Activated CD4-positive, alpha-beta T cell treated with anti-CD3 and anti-CD28 coated beads, Interleukin-2, amount 50 U/mL, for 4 hours (primary cell): Measurements from ENCODE around the gene ATP1A1.

Experiments
- DNase-seq, 2 experiments: peaks; one replicate each; pipeline ENCODE4 v3.0.0-alpha.2; 2020

ATP1A1 gene

DNA sequence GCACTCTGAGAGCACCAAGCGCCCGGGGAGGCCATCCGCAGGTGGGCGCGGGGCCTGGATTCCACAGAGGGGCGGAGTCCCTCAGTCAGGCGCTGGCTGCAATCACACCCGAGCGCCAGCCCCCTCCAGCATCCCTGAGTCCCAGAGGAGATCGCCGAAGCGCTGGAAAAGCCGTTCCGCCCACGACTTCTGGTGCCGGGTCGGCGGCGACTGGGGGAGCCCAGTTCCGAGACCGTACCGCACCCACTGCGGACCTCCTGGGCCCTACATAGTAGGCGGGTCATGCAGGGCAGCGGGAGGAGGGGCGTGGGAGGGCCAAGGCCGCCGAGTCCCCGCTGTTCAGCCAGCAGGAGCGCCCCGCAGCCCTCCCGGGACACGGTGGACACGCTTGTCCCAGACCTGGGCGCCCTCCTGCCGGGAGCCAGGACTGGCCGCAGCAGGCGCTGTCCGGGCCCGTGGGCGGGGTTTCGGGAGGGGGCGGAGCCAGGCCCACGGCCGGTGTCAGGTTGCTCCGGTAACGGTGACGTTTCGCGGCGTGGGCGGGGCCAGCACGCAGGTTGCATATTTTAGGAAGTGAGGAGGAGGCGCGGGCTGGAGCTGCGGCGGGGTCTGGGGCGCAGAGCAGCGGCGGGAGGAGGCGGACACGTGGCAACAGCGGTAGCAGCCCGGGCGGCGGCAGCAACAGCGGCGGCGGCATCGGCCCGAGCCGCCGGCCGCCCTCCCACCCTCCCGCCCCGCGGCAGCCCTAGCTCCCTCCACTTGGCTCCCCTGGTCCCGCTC, at the start of gene ATP1A1:
ATP1A1 (plus strand) TSS at position 594 of the 780 bp plus-strand sequence. CDS start 268 bp downstream, outside the sequence.
- DNase-seq, result peak; percentile 99

DNA sequence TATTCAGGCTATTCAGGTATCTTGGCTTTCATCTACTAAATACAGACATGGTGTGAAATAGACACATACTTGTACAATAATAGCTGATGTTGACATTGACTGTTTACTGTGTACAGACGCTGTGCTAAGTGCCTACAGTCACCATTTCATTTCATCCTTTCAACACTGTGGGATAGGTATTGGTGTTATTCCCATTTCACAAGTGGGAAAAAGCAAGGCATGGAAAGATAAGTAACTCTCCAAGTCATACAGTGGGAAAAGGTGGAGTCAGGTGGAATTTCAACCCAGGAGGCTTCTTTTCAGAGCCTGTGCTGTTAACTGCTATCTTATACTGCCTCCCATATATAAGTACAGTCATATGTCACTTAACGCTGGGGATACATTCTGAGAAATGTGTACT, 49.6 kb upstream of the ATP1A1 start:
- no peak for DNase-seq

DNA sequence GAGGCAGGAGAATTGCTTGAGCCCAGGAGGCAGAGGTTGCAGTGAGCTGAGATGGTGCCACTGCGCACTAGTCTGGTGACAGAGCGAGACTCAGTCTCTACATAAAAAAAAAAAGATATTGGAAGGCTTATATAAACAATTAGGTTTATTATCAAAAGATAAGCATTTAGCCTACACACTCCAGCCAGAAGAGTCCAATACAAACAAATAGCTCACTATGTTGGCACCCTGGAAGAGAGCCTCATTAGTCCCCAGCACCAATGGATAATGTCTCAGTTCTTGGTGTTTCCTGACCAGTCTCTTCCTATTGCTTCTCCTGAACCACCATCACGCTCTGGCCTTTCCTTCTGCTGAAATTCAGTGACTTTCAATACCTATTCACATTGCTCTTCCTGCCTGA, 48.6 kb upstream of the ATP1A1 start:
- no peak for DNase-seq

DNA sequence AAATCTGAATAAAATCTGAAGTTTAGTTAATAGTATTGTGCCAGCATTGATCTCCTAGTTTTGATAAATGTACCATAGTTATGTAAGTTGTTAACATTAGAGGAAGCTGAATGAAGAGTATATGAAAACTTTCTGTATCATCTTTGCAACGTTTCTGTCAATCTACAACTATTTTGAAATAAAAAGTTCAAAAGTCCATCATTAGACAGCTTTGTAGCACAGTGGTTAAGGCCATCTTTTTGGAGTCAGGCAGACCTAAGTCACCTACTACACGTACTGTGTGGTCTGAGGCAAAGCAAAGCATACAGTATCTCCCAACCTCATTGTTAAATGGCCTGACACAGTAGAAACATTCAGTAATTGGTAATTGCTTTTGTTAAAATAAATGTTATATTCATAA, 47.9 kb upstream of the ATP1A1 start:
- DNase-seq, result no peak

DNA sequence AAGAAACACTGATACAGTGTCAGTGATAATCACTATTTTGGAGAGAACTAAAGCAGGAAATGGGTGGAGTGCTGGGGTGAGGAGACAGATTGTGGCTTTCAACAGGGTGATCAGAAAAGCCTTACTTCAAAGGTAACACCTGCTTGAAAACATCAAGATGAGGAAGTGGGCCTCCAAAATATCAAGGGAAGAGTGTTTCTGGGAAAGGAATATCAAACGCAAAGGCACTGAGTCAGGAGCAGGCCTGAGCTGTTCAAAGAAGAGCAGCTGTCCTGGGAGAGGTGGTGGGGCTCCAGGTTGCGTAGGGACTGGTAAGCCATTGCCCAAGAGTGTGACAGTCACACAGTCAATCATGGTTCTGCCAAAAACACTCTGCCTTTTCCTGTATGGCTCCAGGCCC, 47.1 kb upstream of the ATP1A1 start:
- DNase-seq, result peak; percentile 23 to 26

DNA sequence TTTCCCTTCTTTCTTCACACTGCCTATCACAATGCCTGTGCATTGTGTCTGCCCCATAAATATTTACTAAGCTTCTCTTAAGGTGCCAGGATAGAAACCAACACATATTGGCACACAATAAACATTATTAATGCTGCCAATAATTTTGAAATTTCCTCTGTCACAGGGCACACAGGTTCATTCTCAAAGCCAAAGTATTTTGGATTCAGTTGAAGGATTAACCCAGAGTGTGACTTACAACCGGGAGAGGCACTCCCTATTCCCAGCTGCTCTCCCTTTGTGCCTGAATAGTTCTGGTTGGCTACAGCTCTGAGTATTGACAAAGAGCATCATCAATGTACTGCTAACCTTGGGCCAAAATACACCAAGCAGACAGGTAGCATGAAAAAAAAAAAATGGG, 46.6 kb upstream of the ATP1A1 start:
- no peak for DNase-seq

DNA sequence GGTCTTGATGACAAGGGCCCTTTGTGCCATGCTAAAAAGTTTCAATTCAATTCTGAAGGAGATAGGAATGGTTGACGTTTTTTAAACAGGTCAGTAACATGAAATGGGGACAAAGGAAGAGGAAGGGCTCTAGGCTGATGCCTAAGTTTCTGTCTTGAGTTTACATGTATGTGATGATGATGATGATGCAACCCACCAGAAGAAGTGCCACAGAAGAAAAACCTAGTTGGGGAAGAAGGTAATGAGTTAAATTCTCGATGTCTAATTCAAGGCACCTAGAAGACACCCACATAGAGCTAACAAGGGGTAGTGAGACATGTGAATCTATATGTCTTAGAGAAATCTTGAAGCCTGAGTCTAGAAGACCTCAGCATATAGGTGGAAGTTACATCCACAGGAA, 44.4 kb upstream of the ATP1A1 start:
- DNase-seq, result no peak

DNA sequence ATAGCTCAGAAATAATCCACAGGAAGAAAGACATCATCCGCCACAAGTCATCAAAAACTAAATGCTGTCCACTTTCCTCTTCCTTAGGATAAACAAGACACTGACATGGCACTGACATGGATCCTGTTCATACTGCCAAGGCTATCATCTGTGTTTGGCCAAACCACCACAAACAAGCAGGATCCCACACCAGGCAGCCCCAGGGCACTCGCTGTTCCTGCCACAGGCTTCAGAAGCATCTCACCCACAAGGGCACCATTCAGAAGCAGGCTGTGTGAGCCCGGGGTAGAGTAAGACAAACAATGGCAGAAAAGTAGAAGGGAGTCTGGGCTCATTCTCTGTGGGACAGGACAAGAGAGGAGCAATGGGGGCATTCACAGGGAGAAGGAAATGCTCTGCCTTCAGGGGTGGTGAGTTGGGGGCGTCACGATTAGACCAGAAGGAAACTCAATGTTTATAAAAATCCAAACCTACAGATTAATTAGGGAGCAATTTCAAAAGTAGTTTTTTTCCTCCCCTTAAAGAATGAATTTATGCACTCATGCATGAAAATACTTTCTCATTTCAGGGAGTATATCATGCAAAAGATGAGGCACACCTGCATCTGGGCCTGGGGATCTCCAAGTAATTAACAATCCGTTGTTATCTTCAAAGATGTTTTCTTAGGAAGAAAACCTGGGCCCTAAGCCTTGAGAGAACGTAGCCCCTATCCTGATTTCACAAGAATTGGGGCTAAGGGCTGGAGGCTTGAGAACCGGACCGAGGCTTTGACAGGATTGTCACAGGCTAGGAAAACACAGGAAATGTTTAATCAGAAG, 43.3 kb upstream of the ATP1A1 start:
- DNase-seq, result no peak

DNA sequence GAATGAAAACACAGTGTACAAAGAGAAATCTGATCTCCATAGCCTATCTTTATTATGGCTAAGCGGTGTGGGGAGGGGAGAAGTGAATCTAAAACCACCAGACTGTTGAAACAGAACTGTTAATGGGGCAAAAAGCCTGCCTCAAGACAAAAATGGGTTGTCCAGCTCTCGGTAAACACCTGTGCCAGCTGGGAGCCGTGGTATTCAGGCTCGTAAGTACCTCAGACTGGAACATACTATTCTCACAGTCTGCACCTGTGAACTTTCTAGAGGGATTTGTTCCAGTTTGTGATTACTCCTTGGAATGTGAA, 42.7 kb upstream of the ATP1A1 start:
- no peak for DNase-seq

DNA sequence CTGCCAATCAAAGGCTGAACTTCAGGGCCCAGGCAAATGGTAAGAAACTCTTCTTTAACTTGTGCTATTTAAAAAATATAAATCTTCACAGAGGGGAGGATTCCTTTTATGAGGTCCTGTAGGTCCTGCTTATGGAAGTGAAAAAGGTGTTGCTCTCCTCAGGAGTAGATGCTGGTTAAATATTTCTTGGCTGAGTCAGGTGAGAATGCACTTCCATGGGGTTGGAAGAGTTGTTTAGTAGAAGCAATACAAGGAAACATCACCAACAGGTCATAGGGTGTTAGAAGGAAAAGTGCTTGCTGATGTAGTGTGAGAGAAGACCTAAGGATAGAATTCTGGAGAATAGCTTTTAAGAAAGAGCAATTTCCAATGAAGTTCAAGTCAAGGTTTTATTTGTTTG, 42.2 kb upstream of the ATP1A1 start:
- DNase-seq, result no peak

DNA sequence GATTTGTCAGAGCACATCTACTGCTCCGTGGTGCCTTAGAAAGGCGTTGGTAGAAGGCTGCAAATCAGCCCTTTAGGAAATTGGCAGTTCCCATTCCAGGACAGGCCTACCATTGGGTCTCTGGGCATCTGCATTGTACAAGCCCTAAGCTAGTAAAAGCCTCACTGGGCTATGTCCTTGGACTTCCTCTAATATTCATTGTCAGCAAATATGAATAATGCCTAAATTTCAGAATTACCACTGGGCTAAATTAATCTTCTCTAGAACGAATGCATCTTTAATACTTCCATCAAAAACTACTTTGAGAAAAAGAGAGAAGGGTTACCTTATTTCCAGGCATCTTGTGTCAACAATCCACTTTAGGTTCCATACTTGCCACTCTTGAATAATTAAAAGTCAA, 41.5 kb upstream of the ATP1A1 start:
- DNase-seq, result no peak

DNA sequence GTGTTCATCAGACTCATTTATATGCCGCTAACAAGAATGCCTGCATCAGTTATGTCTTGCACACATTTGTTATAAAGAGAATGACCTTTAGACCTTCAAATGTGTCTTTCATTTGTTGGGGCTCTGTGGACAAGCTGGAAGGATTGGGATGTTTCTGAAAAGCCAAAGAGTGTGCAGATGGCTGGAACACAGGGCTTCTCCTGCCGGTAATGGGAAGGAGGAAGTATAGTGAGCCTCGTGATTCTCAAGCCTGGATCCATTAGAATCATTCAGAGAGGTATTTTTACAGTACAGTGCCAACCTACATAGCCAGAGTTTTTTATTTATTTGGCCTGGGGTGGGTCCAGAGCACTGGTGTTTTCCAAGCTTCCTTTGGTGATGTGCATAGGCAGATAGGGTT, 40.6 kb upstream of the ATP1A1 start:
- no peak for DNase-seq

DNA sequence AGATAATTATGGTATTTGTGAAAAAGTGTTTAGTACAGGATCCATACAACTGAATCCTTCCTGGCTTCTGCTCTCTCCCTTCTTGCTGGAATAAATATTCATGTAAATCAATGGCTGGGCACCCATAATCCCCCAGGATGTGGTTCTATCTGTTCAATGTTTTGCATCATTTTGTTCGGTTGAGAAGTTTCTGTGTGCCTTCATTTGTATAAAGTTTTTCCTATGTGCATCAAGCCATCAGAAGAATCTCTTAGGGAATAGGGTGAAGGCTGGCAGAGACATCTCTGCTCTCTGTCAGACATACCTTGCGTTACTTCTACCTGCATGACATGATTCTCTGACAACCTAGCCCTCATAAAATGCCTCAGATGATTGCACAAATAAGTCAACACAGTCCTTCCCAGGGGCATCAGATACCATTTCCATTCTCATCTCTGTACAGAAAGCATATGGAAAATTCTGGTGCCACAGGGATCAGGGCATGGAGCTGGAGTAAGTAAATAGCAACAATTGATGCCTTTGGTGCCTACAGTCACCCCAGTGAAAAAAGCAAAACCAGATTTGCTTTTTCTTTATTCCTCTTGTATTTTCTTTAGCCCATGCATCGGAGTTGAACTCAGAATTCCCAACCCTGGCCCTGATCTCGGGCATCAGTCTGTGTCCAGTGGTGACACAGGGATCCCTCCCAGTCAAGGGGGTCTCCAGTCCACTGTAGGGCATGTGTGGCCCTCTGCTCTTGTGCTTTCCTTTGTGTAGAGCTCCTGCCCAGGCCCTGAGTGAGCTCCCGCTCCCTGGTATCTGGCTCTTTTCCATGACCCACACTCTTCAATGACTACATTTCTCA, 39.7 kb upstream of the ATP1A1 start:
- DNase-seq, result no peak

DNA sequence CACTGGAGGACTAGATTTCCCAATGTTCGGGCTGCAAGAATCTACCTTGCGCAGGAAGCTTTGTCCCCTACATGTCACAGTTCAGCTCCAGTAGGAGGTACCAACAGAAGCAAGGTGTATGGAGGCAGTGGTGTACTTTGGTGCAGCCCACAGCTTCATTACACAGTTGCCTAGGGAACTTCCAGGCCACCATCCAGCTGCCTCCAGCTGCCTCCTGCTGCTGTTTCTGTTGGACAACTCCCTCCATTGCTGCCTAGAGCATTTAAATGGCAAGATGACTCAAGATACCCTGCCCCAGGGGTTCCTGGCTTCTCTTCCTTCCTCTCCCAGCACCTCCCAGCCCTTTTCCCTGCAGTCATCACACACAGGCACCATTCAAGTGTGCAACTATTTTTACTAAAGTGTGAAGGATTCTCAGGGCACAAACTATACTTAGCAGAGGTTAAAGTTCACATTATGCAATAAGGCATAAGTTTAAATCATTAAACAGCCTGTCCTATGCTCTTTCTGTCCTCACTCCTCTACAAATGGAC, 39.0 kb upstream of the ATP1A1 start:
- DNase-seq, result no peak

DNA sequence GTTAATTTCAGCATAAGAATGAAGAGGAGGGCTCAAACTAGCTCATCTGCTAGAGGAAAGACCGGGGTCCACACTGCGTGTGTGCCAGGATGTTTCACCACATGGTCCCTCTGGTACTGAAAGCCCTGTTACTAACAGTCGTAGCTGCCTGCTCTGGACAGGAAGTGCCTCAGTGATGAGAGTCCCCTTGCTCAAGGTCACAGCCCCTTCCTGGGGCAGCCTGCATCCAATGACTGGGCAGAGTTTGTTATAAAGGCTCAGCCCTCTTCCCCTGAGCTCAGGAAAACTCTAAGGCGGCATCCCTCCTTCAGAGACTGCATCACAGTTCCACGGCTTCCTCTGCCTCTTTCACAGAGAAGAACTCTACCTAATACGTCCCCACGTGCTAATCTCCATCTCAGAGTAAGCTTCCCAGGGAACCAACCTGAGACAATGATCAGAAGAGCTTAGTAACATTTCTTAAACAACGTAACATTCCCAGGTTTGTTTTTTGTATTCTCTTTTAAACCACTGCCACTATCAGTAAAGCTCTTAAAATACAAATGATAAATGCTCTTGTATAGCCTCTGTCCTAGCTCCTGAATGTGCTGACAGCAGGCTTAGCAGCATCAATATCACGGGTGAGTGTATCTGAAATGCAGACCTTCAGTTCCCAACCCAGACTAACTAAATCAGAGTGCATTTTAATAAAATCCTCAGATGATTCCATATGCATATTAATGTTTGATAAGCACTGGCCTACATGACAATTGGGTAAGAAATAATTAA, 38.0 kb upstream of the ATP1A1 start:
- DNase-seq, result no peak

DNA sequence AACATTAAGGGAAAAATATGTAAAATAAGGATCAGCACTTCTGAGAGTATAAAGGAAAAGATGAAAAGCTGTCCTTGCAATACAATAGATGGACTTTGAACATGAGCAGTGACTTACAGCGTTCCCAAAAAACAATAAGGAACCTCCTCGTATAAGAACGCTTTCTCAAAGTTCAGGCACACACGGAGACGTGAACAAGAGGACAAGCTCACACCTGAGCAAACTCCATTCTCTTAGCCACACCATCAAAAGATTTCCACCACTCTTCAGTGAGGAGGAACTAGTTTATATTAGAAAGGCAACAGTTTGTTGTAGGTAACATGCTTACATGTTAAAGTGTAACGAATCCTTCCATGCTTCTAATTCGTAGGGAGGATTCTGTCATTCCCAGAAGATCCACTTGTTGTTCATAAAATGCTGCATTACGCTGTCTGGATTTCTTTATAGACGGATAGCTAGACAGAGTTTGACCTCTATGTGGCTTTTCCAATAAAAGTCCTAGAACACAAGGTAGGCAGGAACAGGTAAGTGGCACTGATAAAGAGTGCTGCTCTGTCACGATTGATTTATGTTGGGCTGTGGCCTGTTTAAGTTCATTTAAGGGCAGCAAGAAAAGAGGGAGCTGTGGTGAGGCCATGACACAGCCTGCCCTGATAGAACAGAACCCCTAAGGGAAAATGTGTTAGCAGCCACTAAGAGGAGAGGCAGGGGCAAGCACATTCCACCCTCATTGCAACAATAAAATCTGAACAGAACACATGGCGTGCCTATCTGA, 37.0 kb upstream of the ATP1A1 start:
- DNase-seq, result no peak

DNA sequence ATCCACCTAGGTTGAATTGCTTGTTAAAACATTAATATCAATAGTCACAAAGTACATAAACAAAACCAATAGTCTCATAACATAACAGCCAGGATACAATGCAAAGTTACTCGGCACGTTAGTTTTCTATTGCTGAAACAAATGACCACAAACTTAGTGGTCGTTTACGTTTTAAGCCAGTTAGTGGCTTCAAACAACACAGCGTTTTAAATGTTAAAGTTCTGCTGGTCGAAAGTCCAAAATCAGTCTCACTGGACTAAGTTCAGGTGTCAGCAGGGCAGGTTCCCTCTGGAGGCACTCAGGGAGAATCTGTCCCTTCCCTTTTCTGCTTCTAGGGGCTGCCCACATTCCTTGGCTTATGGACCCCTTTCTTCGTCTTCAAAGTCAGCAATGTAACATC, 35.6 kb upstream of the ATP1A1 start:
- no peak for DNase-seq

DNA sequence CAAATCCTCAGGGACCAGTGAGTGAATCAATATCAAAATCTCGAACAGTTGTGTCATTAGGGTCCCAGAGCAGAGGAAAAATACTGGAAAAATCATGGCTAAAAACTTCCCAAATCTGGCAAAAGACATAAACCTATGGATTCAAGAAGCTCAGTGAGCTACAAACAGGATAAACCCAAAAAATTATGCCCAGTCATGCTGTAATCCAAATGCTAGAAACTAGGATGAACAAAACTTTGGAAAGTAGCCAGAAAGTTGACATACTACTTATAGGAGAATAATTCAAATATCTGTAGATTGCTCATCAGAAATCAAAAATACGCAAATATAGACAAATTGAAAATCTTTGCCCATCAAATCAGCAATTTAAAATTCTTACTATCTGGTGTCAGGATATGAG, 34.6 kb upstream of the ATP1A1 start:
- DNase-seq, result no peak

DNA sequence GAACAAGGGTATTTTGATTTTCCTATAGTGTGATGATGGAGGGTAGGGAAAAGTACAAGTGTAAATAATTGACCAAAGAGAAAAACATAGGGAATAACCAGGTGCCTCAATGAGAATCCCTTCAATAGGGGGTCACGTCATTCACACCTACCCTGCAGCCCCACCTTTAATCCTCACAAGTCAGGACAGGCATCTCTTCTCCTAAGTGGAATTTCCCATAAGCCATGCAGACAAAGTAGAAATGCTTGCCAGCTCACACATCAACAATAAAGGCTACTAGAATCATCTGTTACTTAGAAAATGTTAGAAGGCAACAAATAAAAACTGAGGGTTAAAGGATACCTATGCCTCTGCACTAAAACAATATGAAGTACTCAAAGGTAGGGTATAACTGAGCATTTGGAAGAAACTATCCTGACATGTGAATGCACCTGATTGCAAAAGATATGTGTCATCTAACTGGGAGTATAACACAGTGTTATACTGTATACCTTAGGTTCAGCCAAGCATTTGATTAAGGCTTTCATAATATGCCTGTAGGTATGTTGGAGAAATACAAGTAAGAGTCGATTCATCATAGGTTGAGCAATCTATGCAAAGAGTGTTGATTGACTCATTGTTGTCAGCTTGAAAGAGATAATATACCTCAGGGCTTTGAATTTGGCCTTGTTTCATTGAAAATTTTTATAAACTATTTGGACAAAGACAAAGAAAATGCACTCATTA, 32.4 kb upstream of the ATP1A1 start:
- DNase-seq, result no peak

DNA sequence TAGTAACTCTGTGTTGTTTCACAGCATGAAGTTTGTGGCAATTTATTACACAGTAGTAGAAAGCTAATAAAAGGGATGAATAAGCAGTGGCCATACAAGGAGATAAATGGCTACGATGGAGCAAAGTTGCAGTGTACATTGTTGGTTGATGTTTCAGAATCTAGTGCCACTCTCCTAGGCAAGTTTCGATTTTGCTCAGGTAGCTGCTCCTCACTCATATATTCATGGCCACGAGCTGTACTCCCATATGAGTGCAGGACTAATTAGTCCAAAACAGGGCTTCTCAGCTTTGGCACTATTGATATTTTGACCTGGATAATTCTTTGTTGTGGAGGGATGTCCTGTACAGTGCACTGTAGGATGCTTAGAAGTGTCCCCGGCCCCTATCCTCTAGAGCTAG, 30.0 kb upstream of the ATP1A1 start:
- DNase-seq, result no peak

DNA sequence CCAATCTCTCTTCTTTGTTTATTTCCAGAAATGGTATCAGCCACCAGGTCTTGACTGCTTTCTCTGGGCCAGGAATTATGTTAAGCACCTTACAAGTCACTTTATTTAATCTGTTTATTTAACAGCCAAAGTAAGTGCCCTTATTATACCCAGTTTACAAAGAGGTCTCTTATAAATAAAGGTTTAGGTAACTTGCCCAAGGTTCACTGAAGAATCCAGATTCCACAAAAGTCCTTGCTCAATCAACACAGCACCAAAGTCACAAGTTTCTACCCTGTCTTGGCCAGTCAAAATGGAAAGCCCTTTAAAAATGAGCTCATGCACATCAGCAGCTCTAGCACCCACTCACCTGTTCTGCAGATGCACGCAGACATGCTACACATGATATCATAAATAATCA, 28.0 kb upstream of the ATP1A1 start:
- DNase-seq, result no peak
